HL-60 (cell line): ENCODE results near the gene DCX.

Experiments
- DNase-seq, 2 experiments: peaks; one replicate each; pipeline ENCODE4 v3.0.0-alpha.2; 2010 to 2020; ENCODE audit warnings: low read depth in 1 of 2, low spot score in 1 of 2
- H3K27ac ChIP-seq: fragments of 250-450 bp; sonication (Bioruptor Pico); replicated peaks from 2 replicates; pipeline ENCODE4 v1.5.1; 2020; ENCODE audit warnings: mild to moderate bottlenecking, moderate library complexity
- H3K27me3 ChIP-seq: fragments of 250-450 bp; sonication (Bioruptor Pico); 2 replicates; pipeline ENCODE4 v1.5.1; 2021; ENCODE audit warnings: mild to moderate bottlenecking, moderate library complexity; ENCODE audit not compliant: insufficient read depth, poor library complexity, severe bottlenecking
- H3K4me3 ChIP-seq: replicated peaks from 2 replicates; pipeline ENCODE4 v1.5.1; 2011; ENCODE audit warnings: mild to moderate bottlenecking, control low read depth, low read length; ENCODE audit not compliant: insufficient read depth
- CTCF ChIP-seq: IDR thresholded peaks from one replicate; pipeline ENCODE4 v1.5.1; 2011; ENCODE audit warnings: low read length, control low read depth, inconsistent platforms; ENCODE audit not compliant: insufficient read depth
- GABPA ChIP-seq: IDR thresholded peaks from 2 replicates; pipeline ENCODE4 v1.6.1; 2012; ENCODE audit warnings: low read depth
- POLR2AphosphoS5 ChIP-seq: IDR thresholded peaks from 2 replicates; pipeline ENCODE4 v1.6.1; 2012; ENCODE audit warnings: low read depth
- REST ChIP-seq: IDR thresholded peaks from 2 replicates; pipeline ENCODE4 v1.6.1; 2012; ENCODE audit warnings: low read depth; ENCODE audit not compliant: insufficient replicate concordance
- SPI1 ChIP-seq: IDR thresholded peaks from 2 replicates; pipeline ENCODE4 v1.6.1; 2012; ENCODE audit warnings: low read depth, mild to moderate bottlenecking, borderline replicate concordance

DCX gene

GRCh38 chrX:111402344-111402743, 9.6 kb downstream of the DCX start:
- Histone ChIP-seq H3K27me3 (no peaks in the 10 kb centered on the region), H3K27ac (no peak overlapping the region), H3K4me3 (no peak overlapping the region)
- TF ChIP-seq SPI1 (no peak), GABPA (no peak), CTCF (no peak), REST (no peak), POLR2AphosphoS5 (no peak)
- no peak for DNase-seq

GRCh38 chrX:111395149-111395548, 16.8 kb downstream of the DCX start:
- no peak for DNase-seq
- no peaks in the 10 kb centered on the region for H3K27me3 ChIP-seq
- TF ChIP-seq CTCF (no peak), REST (no peak), GABPA (no peak), SPI1 (no peak), POLR2AphosphoS5 (no peak)
- no peak overlapping the region for H3K4me3 ChIP-seq
- H3K27ac ChIP-seq: no peak overlapping the region

- TF ChIP-seq REST (no peak), GABPA (no peak), CTCF (no peak), SPI1 (no peak), POLR2AphosphoS5 (no peak)
- Histone ChIP-seq H3K27ac (no peak overlapping the region), H3K27me3 (no peaks in the 10 kb centered on the region), H3K4me3 (no peak overlapping the region)
- no peak for DNase-seq
Measured at GRCh38 chrX:111394569-111394968, 17.4 kb downstream of the DCX start.
